Activated T-cell treated with anti-CD3 and anti-CD28 coated beads for 48 hours (primary cell): ENCODE data around the gene CST8.

Source experiments
- DNase-seq: peaks from one replicate; pipeline ENCODE4 v3.0.0-alpha.2; 2020; ENCODE audit warnings: low read depth

Gene CST8

GRCh38 chr20:23476015-23476754 is 14.7 kb upstream of the CST8 start:
- DNase-seq: no peak

GRCh38 chr20:23477223-23477622 is 13.7 kb upstream of the CST8 start:
- DNase-seq: no peak

- no peak for DNase-seq
Observed at GRCh38 chr20:23479043-23479442, 11.9 kb upstream of the CST8 start.

GRCh38 chr20:23482138-23482537 is 8.8 kb upstream of the CST8 start:
- no peak for DNase-seq

- no peak for DNase-seq
Observed at GRCh38 chr20:23484081-23484480, 6.8 kb upstream of the CST8 start.

- DNase-seq: no peak
Observed at GRCh38 chr20:23488470-23488869, 2.4 kb upstream of the CST8 start.

- no peak for DNase-seq
Observed at GRCh38 chr20:23488996-23489395, 1.9 kb upstream of the CST8 start.

GRCh38 chr20:23492292-23492691 is 1.4 kb downstream of the CST8 start:
- DNase-seq: no peak

GRCh38 chr20:23493172-23493772 is 2.4 kb downstream of the CST8 start:
- no peak for DNase-seq

- peak; percentile 8 for DNase-seq
Observed at GRCh38 chr20:23497536-23497935, 6.6 kb downstream of the CST8 start.

GRCh38 chr20:23501926-23502325 is 11.0 kb downstream of the CST8 start:
- DNase-seq: no peak

- DNase-seq: no peak
Observed at GRCh38 chr20:23503649-23504048, 12.7 kb downstream of the CST8 start.

GRCh38 chr20:23507346-23507745 is 16.4 kb downstream of the CST8 start:
- DNase-seq: no peak

- DNase-seq: no peak
Observed at GRCh38 chr20:23508449-23509229, 17.7 kb downstream of the CST8 start.

GRCh38 chr20:23509247-23509913 is 18.5 kb downstream of the CST8 start:
- DNase-seq: no peak

GRCh38 chr20:23510000-23510590 is 19.2 kb downstream of the CST8 start:
- DNase-seq: no peak

GRCh38 chr20:23513164-23513563 is 22.2 kb downstream of the CST8 start:
- DNase-seq: no peak

- DNase-seq: no peak
Observed at GRCh38 chr20:23514848-23515247, 23.9 kb downstream of the CST8 start.

- no peak for DNase-seq
Observed at GRCh38 chr20:23515250-23515939, 24.5 kb downstream of the CST8 start.

- DNase-seq: no peak
Observed at GRCh38 chr20:23517719-23518118, 26.8 kb downstream of the CST8 start.

GRCh38 chr20:23519556-23519955 is 28.6 kb downstream of the CST8 start:
- no peak for DNase-seq

GRCh38 chr20:23520185-23520584 is 29.3 kb downstream of the CST8 start:
- DNase-seq: no peak
